Measurements from ENCODE around the gene CA14.
"Not testable (repeated sequence)": the region's sequence is repeated elsewhere in the genome, so short reads cannot be mapped to it uniquely, and the experiment has no call there.

CA14 gene

GRCh38 chr1:150257624-150258585 is at the start of gene CA14:
TSS of gene CA14 (plus strand) at chr1:150257774. CDS start at chr1:150258129, 355 bp downstream.
- DNase-seq, result no peak

GRCh38 chr1:150208460-150208859 is 49.1 kb upstream of the CA14 start:
- not testable (repeated sequence) for DNase-seq

GRCh38 chr1:150210091-150210490 is 47.5 kb upstream of the CA14 start:
- DNase-seq, result no peak

- no peak for DNase-seq
Measured at GRCh38 chr1:150210706-150211105, 46.9 kb upstream of the CA14 start.

- DNase-seq, result no peak
Measured at GRCh38 chr1:150212070-150212469, 45.5 kb upstream of the CA14 start.

- peak; percentile 92 for DNase-seq
Measured at GRCh38 chr1:150213170-150214098, 44.1 kb upstream of the CA14 start.

GRCh38 chr1:150214099-150214756 is 43.3 kb upstream of the CA14 start:
- not testable (repeated sequence) for DNase-seq

GRCh38 chr1:150215855-150216254 is 41.7 kb upstream of the CA14 start:
- DNase-seq, result not testable (repeated sequence)

- DNase-seq, result no peak
Measured at GRCh38 chr1:150221552-150221951, 36.0 kb upstream of the CA14 start.

GRCh38 chr1:150224983-150225382 is 32.6 kb upstream of the CA14 start:
- DNase-seq, result no peak

- DNase-seq, result no peak
Measured at GRCh38 chr1:150225546-150225945, 32.0 kb upstream of the CA14 start.

- no peak for DNase-seq
Measured at GRCh38 chr1:150226486-150226885, 31.1 kb upstream of the CA14 start.

GRCh38 chr1:150227228-150227627 is 30.3 kb upstream of the CA14 start:
- DNase-seq, result no peak

- not testable (repeated sequence) for DNase-seq
Measured at GRCh38 chr1:150228246-150228645, 29.3 kb upstream of the CA14 start.

- not testable (repeated sequence) for DNase-seq
Measured at GRCh38 chr1:150232921-150233320, 24.7 kb upstream of the CA14 start.

GRCh38 chr1:150233359-150234308 is 23.9 kb upstream of the CA14 start:
- DNase-seq, result peak; percentile 73

- DNase-seq, result no peak
Measured at GRCh38 chr1:150234309-150234565, 23.3 kb upstream of the CA14 start.

GRCh38 chr1:150234566-150235293 is 22.8 kb upstream of the CA14 start:
- DNase-seq, result peak; percentile 93

GRCh38 chr1:150235294-150235851 is 22.2 kb upstream of the CA14 start:
- peak; percentile 76 for DNase-seq

GRCh38 chr1:150235852-150236613 is 21.5 kb upstream of the CA14 start, which contains the start of gene ANP32E:
TSS of gene ANP32E (minus strand) at chr1:150236112. CDS start at chr1:150235786, 326 bp downstream.
- DNase-seq, result peak; percentile 93
